HG03342 (cell line): ENCODE results near the gene MAST4.

Source experiments
- ATAC-seq: cut with Tn5 transposase; IDR thresholded peaks from one replicate; pipeline ENCODE4 v1.9.1; 2021; ENCODE audit warnings: mild to moderate bottlenecking, moderate library complexity; ENCODE audit not compliant: unreplicated experiment

The MAST4 gene

DNA sequence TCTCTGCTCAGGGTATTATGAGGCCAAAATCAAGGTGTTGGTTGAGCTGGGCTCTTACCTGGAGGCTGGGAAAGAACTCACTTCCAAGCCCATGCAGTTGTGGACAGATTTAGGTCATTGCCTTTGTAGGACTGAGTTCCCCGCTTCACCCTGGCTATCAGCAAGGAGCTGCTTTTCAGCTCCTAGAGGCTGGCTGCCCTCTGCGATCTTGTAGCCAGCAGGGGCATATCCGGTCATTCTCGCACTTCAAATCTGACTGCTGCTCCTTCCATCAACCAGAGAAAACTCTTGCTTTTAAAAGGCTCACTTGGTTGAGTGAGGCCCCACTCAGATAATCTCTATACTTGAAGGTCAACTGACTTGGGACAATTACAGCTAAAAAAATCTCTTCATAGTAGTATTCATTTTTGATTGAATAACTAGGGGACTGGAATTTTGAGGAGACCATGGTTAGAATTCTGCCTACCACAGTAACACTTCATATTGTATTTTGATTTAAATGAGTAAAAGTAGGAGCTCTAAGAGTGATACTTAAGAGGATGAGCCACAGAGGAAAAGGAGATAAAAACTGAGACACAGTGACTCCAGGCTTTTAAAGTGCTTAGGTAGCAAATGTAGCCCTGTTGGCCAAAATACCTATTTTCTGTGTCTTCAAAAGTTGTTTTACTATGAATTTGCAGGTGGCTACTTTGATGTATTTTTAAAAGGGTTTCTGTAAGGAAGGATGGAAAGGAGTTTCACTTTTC is 463.0 kb downstream of the MAST4 start:
- ATAC-seq = no peak

DNA sequence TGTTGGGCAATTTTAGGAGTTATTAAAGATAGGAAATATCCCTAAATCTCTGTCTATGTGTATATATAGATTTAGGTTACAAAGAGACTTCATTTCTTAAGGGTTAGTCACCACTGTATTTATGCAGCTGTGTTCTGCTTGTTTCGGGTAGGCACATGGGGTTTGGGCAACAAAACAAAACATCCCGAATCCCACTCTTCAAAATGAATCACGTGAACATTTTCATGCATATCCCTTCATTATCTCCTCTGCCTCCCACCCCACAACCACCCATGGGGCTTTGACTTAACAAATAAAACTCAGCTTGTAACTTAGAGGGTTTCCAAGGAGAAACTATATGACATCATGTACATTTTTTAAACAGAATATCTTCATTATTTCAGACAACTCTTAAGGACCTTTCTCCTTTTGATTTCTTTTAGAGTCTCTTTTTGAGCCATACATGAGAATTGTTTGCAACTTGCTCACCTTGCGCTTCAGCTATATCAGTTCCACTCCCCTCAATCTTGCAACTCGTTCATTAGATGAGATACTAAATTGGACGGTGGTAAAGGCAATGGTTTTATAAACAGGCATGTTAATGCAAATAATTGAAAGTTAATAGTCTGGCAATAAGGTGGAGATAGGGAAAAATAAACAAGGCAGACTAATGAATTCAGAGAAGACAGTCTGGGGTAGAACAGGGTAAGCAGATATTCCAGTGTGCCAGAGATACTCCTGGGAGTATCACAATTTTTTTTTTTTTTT is 463.7 kb downstream of the MAST4 start:
- no peak for ATAC-seq

DNA sequence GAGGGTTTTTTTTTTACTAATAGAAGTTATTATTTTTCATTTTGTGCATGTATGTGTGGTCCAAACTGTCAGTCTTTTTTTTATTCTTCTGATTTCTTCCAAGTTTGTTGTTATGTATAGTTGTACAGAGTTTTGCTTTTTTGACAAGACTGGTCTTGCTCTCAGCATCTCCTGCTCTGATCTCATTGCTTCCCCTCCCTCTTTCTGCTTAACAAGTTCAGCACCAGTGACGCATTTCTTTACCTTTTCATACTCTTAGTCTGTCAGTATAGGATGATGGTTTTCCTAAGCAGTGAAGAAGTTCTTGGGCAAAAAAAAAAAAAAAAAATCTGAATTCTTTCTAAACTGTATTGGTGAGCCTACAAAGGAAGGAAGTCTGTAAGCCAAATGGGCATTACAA is 465.3 kb downstream of the MAST4 start:
- ATAC-seq = no peak

- no peak for ATAC-seq
These were observed 466.9 kb downstream of the MAST4 start for GRCh38 chr5:67063055-67063454.

DNA sequence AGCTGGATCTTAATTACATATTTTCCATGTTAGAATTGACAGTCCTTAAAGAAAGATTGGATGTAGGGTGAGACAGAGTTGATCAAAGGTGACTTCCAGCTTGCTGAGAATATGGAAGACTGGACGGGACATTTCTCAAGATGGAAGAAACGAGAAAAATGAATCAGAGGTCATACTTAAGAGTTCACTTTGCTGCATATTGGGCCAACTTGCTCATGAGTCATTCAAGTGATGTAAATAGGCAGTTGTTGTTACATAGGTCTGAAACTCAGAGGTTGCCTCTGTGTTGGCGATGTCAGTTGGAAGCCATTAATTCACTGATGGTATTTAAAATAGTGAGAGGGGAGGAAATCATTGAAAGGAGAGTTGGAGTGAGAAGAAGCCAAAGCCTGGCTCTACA is 467.6 kb downstream of the MAST4 start:
- ATAC-seq = no peak

DNA sequence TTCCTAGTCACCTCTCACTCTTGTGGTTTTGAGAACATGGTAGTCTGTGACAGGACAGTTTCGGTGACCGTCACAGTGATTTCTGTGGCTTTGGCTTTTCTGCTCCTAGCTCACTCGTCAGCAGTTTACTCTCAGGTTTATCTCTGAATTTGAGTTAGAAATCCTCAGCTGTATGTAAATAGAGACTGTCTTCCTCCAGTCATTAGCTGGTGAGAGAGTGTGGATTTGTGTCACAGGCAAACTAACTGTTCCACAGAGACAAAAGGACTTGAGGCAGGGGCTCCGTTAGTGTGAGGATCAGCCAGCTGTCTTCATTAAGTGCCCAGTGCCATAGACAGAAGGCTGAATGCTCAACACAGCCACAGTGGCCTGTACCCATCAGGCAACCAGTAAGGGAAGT is 469.0 kb downstream of the MAST4 start:
- ATAC-seq = no peak

DNA sequence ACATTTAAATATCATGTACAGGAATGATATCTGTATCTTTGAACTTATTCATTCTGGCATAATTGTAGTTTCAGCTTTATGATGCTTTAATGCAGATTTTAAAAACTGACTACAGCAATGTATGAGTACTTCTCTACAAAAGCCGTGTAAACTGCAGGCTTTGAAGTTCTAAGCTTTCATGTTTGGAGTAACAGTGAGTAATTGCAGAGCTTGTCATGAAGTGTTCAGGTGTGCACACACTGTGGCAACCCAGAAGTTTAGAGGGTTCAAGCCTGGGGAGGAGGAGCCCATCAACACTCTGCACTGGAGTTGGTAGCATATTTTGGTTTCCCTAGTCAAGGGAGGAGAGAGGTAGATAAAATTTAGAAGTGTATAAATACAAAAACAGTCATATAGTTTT is 469.5 kb downstream of the MAST4 start:
- ATAC-seq = no peak

DNA sequence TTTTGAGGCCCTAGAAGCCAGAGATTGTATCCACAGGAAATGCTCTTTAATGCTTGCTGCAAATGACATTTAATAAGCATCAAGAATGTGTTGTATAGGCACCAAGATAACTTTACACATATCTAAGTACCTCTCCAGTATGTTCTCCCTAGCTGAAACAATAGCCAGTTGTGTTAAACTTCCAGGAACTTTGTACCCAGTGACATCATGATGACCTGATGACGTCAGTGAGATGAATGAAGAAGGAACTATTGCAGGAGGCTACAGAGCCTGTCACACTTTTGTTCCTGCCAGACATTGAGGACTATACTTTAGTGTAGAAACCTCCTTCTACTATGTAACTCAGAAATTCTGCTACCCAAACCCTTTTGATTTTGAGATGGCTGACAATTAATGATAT is 470.6 kb downstream of the MAST4 start:
- ATAC-seq = no peak

- no peak for ATAC-seq
These were observed 477.0 kb downstream of the MAST4 start for GRCh38 chr5:67073045-67073680.

DNA sequence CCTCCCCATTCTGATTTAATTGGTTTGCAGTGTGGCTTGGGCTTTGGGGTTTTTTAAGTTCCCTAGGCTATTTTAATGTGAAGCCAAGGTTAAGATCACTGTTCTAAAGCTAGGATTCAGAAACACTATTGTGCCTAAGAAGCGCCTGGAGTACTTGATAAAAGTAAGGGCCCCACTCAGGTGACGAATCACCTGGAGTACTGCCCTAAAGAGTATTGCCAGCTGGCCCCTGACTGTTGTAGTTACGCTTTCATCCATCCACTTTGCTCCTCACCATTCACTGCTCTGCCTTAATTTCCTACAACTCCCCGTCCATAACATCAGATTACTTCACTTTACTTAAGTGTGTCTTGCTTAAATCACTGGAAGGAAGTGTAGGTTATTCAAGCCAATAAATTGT is 481.1 kb downstream of the MAST4 start:
- no peak for ATAC-seq

DNA sequence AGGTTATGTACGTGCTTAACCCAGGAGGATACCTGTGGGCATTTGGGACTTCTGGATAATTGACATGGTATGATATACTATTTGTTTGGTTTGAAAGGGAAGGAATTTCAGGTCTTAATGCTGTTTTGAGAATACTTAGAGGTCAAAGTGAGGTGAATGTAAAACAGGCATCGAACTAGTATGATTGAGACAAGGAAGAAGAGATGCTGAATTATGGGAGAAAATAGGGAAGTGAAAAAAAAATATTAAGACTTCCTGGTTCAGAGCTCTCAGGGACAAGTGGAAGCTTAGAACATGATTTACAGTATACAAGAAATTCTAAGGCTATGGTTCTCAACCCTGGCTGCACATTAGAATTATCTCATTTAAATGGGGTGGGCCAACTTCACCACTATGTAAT is 485.1 kb downstream of the MAST4 start:
- no peak for ATAC-seq

DNA sequence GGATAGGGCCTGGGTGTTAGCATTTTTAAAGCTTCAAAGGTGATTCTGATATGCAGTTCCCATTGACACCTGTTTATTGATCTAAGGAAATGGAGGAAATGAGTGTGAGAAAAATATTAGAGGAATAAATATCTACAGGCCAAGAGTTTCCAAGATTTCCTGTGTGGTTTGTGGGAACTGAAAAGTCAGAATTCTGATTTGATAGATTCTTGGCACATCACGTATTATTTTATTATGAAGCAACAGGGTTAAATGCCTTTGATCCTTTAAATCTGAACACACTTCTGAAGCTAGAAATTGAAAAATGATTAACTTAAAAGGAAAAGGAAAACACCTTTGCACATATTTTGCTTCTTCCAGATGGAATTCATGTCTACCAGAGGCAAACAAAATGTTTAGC is 486.7 kb downstream of the MAST4 start:
- no peak for ATAC-seq

DNA sequence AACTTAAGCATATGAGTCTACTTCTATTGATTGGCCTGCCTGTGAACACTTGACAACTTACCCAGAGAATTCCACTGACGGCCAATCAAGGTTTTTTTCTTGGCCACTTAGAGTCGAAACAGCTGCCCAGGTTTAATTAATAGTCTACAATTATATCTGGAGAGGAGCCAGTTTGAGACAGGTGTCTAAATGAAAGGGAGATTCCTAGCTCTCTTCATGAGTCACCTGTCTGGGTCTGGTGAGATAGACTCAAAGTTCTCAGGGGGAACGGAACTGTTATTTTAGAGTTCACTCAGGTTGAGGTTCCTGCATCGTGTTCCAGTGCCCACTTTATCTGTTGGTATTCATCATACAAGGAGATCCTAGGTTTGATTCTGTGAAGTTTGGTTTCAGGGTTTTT is 489.4 kb downstream of the MAST4 start:
- no peak for ATAC-seq

DNA sequence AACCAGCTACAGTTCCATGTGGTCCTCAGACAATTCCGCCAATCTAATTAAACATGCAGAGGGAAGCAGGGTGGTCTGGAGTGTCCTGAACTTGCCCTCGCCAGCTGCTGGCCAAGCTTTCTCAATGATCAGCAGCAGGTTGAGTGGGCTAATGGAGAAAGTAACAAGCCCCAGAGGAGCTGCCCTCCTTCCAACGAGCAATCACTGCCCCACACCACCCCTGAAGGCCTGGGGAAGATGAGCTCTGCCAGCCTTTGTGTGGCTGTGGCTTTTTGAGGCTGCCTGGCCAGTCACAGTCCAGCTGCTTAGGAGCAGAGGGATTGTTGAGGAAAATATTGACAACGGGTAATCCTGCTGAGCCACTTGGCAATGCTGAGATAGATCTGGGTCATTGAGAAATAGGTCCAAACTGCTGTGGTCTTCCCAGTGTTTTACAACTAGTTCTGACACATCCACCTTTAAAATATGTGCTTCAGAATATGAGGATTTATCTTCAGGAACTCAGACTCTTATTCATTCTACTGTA is 493.1 kb downstream of the MAST4 start:
- ATAC-seq = no peak

GRCh38 chr5:67090040-67090439 is 493.8 kb downstream of the MAST4 start:
- ATAC-seq = no peak

GRCh38 chr5:67090593-67090992 is 494.4 kb downstream of the MAST4 start:
- ATAC-seq = no peak

GRCh38 chr5:67092535-67092934 is 496.3 kb downstream of the MAST4 start:
- no peak for ATAC-seq

DNA sequence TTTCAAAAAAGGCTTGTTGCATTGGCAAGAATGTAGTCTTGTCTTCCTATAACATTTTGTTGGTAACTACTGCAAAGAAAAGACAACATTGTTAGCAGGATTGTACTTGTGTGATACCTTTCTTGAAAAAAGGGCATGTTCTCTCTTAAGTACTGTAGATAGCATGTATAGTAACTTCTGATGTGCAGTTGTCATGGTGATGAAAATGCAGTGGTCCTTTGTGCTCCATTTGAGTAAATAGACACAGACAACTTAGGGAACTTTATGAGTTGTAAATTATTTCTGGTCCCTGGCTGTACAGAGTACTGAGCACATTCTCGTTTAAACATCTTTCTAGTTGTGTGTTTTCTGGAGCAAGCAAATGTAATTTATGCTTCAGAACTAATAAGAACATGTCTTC is 497.1 kb downstream of the MAST4 start:
- no peak for ATAC-seq

DNA sequence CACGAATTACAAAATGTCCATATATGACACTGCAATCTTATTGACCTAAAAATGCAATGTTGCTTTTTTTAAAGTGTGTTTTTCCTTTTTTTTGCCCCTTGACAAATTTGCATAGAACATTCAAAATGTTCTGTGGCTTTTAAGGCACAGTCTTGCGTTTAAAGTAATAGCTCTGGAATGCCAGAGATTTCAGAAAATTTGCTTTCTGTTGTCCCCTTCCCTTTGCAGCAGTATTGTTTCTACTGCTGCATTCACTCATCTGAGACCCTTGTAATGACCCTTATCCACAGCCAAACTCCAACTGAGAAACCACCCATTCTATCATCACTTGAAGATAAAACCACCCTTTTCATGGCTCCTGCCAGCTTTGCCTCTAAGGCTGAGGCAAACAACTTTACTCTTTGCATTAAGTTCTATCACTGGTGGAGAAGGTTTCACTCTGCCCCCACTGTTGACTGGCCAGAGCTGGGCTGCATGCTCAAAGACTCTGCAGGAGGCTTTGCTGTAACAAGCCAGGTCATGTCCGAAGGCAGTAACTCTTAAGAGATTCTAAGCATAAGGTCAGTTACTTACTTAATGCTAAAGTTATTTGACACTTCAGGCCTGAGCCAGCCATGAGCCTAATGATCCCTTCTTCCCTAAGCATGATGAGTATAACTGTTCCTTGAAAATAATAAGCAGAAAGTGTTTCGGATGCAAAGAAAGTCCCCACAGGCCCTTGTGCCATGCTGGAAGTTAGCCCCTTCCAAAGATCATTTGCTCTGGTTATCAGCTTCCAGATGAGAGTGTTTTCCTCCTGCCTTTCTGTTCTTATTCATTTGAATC is 498.5 kb downstream of the MAST4 start:
- no peak for ATAC-seq

DNA sequence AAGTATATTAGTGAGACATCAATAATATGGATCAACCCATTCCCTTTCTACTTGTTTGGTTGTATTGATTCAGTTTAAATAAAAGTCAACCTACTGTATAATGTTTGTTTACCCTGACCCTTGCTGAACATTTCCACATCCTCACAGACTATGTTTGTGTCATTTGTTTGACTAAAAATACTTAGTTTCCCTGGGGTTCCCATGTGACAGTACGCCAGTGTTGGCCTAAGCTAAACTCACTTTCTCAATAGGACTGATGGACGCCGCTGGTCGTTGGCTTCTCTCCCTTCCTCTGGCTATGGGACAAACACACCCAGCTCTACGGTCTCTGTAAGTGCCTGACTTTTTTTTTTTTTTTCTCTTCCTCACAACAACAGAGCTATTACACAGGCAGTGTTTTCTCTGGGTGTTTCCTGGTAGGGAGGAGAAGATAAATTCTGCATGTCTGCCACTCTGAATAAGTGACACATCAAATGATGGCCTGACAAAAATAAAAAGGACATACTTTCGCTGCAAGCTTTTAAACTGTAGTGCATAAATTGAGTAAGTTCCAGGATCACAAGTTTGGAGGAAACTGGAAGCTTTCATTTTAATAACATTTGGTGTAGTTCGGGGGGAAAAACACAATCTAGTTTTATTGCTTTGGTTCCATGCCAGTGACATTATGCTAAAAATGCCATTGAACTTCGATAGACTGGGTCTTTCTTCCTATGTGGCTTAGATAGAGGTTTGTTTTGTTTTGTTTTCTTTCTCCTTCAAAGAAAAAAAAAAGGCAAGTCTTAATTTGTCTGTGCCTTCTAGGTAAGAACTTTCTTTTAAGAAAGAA is 499.4 kb downstream of the MAST4 start:
- ATAC-seq = no peak
